Panc1 (cell line): ENCODE measurements around the gene GFY. TPM values are rescaled to one million over a fixed set of nuclear protein-coding genes. Genes with fewer than 3 reads are reported as not detected.

Experiments used
- ATAC-seq: fragments of 200-7000 bp; cut with Tn5 transposase; 2 replicates; pipeline ENCODE4 v1.9.1; 2020; ENCODE audit warnings: mild to moderate bottlenecking, moderate library complexity
- BruUV-seq: library from RNA; stranded (reverse); fragments of 400-500 nt; replicated peaks from 2 replicates; lab custom pipeline; 2021; lab: Mats Ljungman, UMichigan
- CTCF ChIA-PET: fragments of 300-600 bp; sonication (Branson Sonifier 250); formaldehyde crosslinking; loops from one replicate; lab custom pipeline; 2022; ENCODE audit warnings: antibody characterized with exemption; lab: Charles Lee
- POLR2A ChIA-PET: fragments of 300-600 bp; sonication (Branson Sonifier 250); formaldehyde crosslinking; loops from one replicate; lab custom pipeline; 2022; ENCODE audit warnings: antibody characterized with exemption; lab: Charles Lee
- DNase-seq: peaks from one replicate; pipeline ENCODE4 v3.0.0-alpha.2; 2010; ENCODE audit warnings: low read depth, low spot score
- H3K27ac ChIP-seq: 2 replicates; pipeline ENCODE4 v1.5.1; 2011; ENCODE audit warnings: mild to moderate bottlenecking, low read length, inconsistent platforms
- H3K27me3 ChIP-seq: fragments of 200-500 bp; sonication (Bioruptor generic); 2 replicates; pipeline ENCODE4 v1.6.0; 2014; ENCODE audit warnings: low read length, inconsistent platforms; ENCODE audit not compliant: control insufficient read depth, insufficient read depth
- H3K36me3 ChIP-seq: fragments of 200-500 bp; sonication (Bioruptor generic); 2 replicates; pipeline ENCODE4 v1.5.1; 2014; ENCODE audit warnings: inconsistent platforms, mild to moderate bottlenecking, low read length, moderate library complexity; ENCODE audit not compliant: control insufficient read depth, insufficient read depth
- H3K4me1 ChIP-seq: 2 replicates; pipeline ENCODE4 v1.5.1; 2011; ENCODE audit warnings: inconsistent platforms, mild to moderate bottlenecking, low read length, moderate library complexity; ENCODE audit not compliant: control insufficient read depth, insufficient read depth
- H3K4me3 ChIP-seq, 2 experiments: 2 replicates each; pipeline ENCODE4 v1.5.1; 2011 to 2012; ENCODE audit warnings: low read depth in 2 of 2, low read length in 2 of 2, mild to moderate bottlenecking in 2 of 2, inconsistent platforms in 1 of 2, moderate library complexity in 1 of 2
- H3K9me3 ChIP-seq: fragments of 200-500 bp; sonication (Bioruptor generic); 2 replicates; pipeline ENCODE4 v1.5.1; 2014; ENCODE audit warnings: low read depth, mild to moderate bottlenecking, inconsistent platforms, low read length, moderate library complexity; ENCODE audit not compliant: control insufficient read depth, insufficient read depth
- POLR2AphosphoS5 ChIP-seq: IDR thresholded peaks from 2 replicates; pipeline ENCODE4 v1.6.1; 2012; ENCODE audit warnings: mild to moderate bottlenecking, low read depth, low read length, moderate library complexity
- SIN3A ChIP-seq: IDR thresholded peaks from 2 replicates; pipeline ENCODE4 v1.6.1; 2012; ENCODE audit warnings: low read depth, mild to moderate bottlenecking, low read length, moderate library complexity, borderline replicate concordance; ENCODE audit not compliant: insufficient read depth
- TCF7L2 ChIP-seq: IDR thresholded peaks from 2 replicates; pipeline ENCODE4 v1.6.1; 2011; ENCODE audit warnings: mild to moderate bottlenecking, low read depth, low read length, inconsistent platforms
- in situ Hi-C: cut with HindIII; loops from 2 replicates; pipeline ENCODE4 v1.10.0; 2016; ENCODE audit warnings: low sequenced_read_pairs, low pct_unique_long_range_greater_than_20kb
- intact Hi-C: fragments of 100-400 bp; cut with micrococcal nuclease; formaldehyde crosslinking; loops from one replicate; pipeline ENCODE4 v1.10.0; 2022; ENCODE audit not compliant: unreplicated experiment
- total RNA-seq: library from RNA; stranded (reverse); gene quantifications from one replicate; pipeline ENCODE4 v1.2.1, GENCODE V29; 2021; ENCODE audit not compliant: unreplicated experiment
- TF ChIP-seq, protein P1 (sequence below), 2 experiments: IDR thresholded peaks; 2 replicates each; pipeline ENCODE4 v1.6.1; 2011 to 2012; ENCODE audit warnings: low read depth in 2 of 2, control low read depth in 1 of 2, low read length in 1 of 2, mild to moderate bottlenecking in 1 of 2, moderate library complexity in 1 of 2; ENCODE audit not compliant: insufficient read depth in 1 of 2
- TF ChIP-seq, protein P2 (sequence below): fragments of 450-650 bp; IDR thresholded peaks from 2 replicates; pipeline ENCODE4 v1.5.1; 2017; ENCODE audit warnings: mild to moderate bottlenecking

GFY gene
- total RNA-seq, 1 experiment from 2014 or later, result not detected

DNA sequence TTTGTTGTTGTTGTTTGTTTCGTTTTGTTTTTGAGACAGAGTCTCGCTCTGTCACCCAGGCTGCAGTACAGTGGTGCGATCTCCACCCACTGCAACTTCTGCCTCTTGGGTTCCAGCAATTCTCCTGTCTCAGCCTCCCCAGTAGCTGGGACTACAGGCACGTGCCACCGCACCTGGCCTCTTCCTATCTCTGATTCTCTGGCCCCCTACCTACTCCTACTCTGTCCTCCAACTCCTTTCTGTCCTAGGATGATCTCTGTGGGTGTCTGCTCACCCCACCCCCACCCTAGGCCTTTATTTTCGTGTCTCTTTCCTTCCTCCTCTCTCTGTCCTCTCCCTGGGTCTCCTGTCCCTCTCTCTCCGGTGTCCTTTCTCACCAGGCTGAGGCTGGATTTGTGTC lies 25.2 kb downstream of the GFY start:
- no peaks in the 10 kb centered on the region for H3K9me3 ChIP-seq
- H3K27me3 ChIP-seq, result no peaks in the 10 kb centered on the region
- H3K4me1 ChIP-seq, result no peaks in the 10 kb centered on the region; the same call in 1 of the 2 replicates
- intact Hi-C loops (no loop called here), in situ Hi-C loops (no loop called here)
- no TSS peak for BruUV-seq
- ChIA-PET POLR2A (no interaction called here), CTCF (no interaction called here)
- ATAC-seq (no peak), DNase-seq (no peak)
- TF ChIP-seq, protein P1, sequence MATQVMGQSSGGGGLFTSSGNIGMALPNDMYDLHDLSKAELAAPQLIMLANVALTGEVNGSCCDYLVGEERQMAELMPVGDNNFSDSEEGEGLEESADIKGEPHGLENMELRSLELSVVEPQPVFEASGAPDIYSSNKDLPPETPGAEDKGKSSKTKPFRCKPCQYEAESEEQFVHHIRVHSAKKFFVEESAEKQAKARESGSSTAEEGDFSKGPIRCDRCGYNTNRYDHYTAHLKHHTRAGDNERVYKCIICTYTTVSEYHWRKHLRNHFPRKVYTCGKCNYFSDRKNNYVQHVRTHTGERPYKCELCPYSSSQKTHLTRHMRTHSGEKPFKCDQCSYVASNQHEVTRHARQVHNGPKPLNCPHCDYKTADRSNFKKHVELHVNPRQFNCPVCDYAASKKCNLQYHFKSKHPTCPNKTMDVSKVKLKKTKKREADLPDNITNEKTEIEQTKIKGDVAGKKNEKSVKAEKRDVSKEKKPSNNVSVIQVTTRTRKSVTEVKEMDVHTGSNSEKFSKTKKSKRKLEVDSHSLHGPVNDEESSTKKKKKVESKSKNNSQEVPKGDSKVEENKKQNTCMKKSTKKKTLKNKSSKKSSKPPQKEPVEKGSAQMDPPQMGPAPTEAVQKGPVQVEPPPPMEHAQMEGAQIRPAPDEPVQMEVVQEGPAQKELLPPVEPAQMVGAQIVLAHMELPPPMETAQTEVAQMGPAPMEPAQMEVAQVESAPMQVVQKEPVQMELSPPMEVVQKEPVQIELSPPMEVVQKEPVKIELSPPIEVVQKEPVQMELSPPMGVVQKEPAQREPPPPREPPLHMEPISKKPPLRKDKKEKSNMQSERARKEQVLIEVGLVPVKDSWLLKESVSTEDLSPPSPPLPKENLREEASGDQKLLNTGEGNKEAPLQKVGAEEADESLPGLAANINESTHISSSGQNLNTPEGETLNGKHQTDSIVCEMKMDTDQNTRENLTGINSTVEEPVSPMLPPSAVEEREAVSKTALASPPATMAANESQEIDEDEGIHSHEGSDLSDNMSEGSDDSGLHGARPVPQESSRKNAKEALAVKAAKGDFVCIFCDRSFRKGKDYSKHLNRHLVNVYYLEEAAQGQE (IDR thresholded peaks at IDR 0.05; ENCODE audit: insufficient read depth in 1 of 2, low read depth in 2 of 2, low read length in 1 of 2), result no peak
- TF ChIP-seq TCF7L2, result no peak
- TF ChIP-seq, protein P2, sequence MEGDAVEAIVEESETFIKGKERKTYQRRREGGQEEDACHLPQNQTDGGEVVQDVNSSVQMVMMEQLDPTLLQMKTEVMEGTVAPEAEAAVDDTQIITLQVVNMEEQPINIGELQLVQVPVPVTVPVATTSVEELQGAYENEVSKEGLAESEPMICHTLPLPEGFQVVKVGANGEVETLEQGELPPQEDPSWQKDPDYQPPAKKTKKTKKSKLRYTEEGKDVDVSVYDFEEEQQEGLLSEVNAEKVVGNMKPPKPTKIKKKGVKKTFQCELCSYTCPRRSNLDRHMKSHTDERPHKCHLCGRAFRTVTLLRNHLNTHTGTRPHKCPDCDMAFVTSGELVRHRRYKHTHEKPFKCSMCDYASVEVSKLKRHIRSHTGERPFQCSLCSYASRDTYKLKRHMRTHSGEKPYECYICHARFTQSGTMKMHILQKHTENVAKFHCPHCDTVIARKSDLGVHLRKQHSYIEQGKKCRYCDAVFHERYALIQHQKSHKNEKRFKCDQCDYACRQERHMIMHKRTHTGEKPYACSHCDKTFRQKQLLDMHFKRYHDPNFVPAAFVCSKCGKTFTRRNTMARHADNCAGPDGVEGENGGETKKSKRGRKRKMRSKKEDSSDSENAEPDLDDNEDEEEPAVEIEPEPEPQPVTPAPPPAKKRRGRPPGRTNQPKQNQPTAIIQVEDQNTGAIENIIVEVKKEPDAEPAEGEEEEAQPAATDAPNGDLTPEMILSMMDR, result no peak
- no peak for TF ChIP-seq POLR2AphosphoS5
- TF ChIP-seq SIN3A, result no peak
- H3K36me3 ChIP-seq, result no peaks in the 10 kb centered on the region; the same call in 1 of the 2 replicates
- H3K4me3 ChIP-seq, result peak overlapping the region; percentile 77 to 90
- H3K27ac ChIP-seq, result peak overlapping the region; percentile 7

DNA sequence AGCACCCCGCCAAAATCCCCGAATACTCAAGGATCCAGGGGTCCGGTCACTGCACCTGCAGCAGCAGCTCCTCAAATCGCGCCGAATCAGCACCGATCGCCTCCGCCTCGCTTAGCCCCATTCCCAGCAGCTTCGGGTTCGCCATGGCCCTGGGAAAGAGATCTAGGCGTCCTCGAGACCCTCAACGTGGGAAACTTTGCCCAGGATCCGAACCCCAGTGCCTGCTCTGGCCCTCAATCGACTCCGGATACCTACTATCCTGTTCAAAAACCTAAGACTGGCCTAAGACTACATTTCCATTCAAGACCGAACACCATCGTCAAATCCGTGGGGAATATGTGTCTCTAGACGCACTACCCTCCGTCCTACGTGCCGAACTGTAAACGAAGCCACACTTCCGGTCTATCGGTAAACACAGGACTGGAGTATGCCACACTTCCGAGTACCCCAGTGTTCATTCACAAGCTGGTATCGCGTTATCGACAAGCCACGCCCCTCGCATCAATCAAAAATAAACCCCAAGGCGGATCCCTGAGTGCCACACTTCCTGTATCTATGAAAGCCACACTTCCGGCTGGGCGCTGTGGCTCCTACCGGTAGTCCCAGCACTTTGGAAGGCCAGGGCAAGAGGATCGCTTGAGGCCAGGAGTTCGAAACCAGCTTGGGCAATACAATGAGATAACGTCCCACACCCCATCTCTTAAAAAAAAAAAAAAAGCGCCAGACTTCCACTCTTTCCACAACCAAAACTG lies 26.4 kb downstream of the GFY start, which contains the start of gene PIH1D1:
PIH1D1 (minus strand) TSS at position 385 of the 752 bp plus-strand sequence; CDS start at position 145, 240 bp downstream.
- Histone ChIP-seq H3K27ac (peak within 1 kb of the TSS; percentile 99), H3K4me3 (peak within 1 kb of the TSS; percentile 77 to 96), H3K9me3 (no peaks in the 10 kb centered on the region), H3K36me3 (no peaks in the 10 kb centered on the region; the same call in 1 of the 2 replicates), H3K27me3 (no peaks in the 10 kb centered on the region), H3K4me1 (no peaks in the 10 kb centered on the region; the same call in 1 of the 2 replicates)
- POLR2A ChIA-PET, result interaction anchor here (0.5 to 0.7 kb wide), 6 partner anchors 29 to 523 kb away, joined by 3 to 16 read pairs (median 6); partner anchors contain the start of gene PRRG2
- TF ChIP-seq, protein P2, result no peak
- TF ChIP-seq POLR2AphosphoS5, result peak; percentile 84
- ATAC-seq (peak; percentile 82), DNase-seq (peak; percentile 95)
- in situ Hi-C loops (no loop called here), intact Hi-C loops (no loop called here)
- CTCF ChIA-PET, result no interaction called here
- TSS peak; percentile 95 for BruUV-seq
